PC-9 (cell line): Measurements from ENCODE around the gene SUSD1. TPM values are rescaled to one million over a fixed set of nuclear protein-coding genes. Genes with fewer than 3 reads are reported as not detected.

Source experiments
- BruUV-seq: library from RNA; stranded (reverse); fragments of 400-500 nt; replicated peaks from 2 replicates; lab custom pipeline; 2021; lab: Mats Ljungman, UMichigan
- CTCF ChIA-PET: fragments of 300-600 bp; sonication (Branson Sonifier 250); formaldehyde crosslinking; loops from one replicate; lab custom pipeline; 2022; ENCODE audit warnings: antibody characterized with exemption; lab: Charles Lee
- POLR2A ChIA-PET: fragments of 300-600 bp; sonication (Branson Sonifier 250); formaldehyde crosslinking; loops from one replicate; lab custom pipeline; 2022; ENCODE audit warnings: antibody characterized with exemption; ENCODE audit not compliant: unreplicated experiment; lab: Charles Lee
- DNase-seq, 2 experiments: peaks; one replicate each; pipeline versions ENCODE4 v3.0.0 to v3.0.0-alpha.2; 2015 to 2022; ENCODE audit warnings: mixed read lengths in 1 of 2
- H2AFZ ChIP-seq: fragments of 200-600 bp; sonication (generic); 2 replicates; pipeline ENCODE4 v1.8.1; 2017; ENCODE audit warnings: antibody characterized with exemption
- H3F3A ChIP-seq: fragments of 200-600 bp; sonication (generic); 2 replicates; pipeline ENCODE4 v1.8.1; 2017; ENCODE audit warnings: antibody characterized with exemption, mild to moderate bottlenecking, low read depth; ENCODE audit not compliant: insufficient read depth
- H3K27ac ChIP-seq: fragments of 200-600 bp; sonication (generic); 2 replicates; pipeline ENCODE4 v1.6.1; 2016; ENCODE audit warnings: mixed run types
- H3K27me3 ChIP-seq: fragments of 200-600 bp; sonication (generic); 2 replicates; pipeline ENCODE4 v1.6.1; 2016; ENCODE audit warnings: low read depth, mixed run types; ENCODE audit not compliant: insufficient read depth
- H3K36me3 ChIP-seq: fragments of 200-600 bp; sonication (generic); 2 replicates; pipeline ENCODE4 v1.6.1; 2016; ENCODE audit warnings: low read depth, mixed run types
- H3K4me1 ChIP-seq: fragments of 200-600 bp; sonication (generic); replicated peaks from 2 replicates; pipeline ENCODE4 v1.6.1; 2016; ENCODE audit warnings: mixed run types; ENCODE audit not compliant: insufficient read depth
- H3K4me2 ChIP-seq: fragments of 200-600 bp; sonication (generic); 2 replicates; pipeline ENCODE4 v1.6.1; 2017; ENCODE audit warnings: mixed run types
- H3K4me3 ChIP-seq: fragments of 200-600 bp; sonication (generic); 2 replicates; pipeline ENCODE4 v1.6.1; 2016; ENCODE audit warnings: mixed run types
- H3K79me2 ChIP-seq: fragments of 200-600 bp; sonication (generic); 2 replicates; pipeline ENCODE4 v1.6.1; 2017; ENCODE audit warnings: low read depth, mixed run types
- H3K9me2 ChIP-seq: fragments of 200-600 bp; sonication (generic); 2 replicates; pipeline ENCODE4 v1.8.1; 2017; ENCODE audit warnings: mild to moderate bottlenecking; ENCODE audit not compliant: insufficient read depth
- H3K9me3 ChIP-seq: fragments of 200-600 bp; sonication (generic); 2 replicates; pipeline ENCODE4 v1.8.1; 2016; ENCODE audit warnings: low read depth; ENCODE audit not compliant: insufficient read depth
- H4K20me1 ChIP-seq: fragments of 200-600 bp; sonication (generic); 2 replicates; pipeline ENCODE4 v1.8.1; 2017; ENCODE audit not compliant: insufficient read depth
- CTCF ChIP-seq: fragments of 200-600 bp; sonication (generic); conservative IDR thresholded peaks from 2 replicates; pipeline ENCODE4 v1.6.1; 2017; ENCODE audit warnings: mixed run types, antibody characterized with exemption, mild to moderate bottlenecking, moderate library complexity
- EZH2 ChIP-seq: fragments of 200-600 bp; sonication (generic); IDR thresholded peaks from 2 replicates; pipeline ENCODE4 v1.8.0; 2017; ENCODE audit warnings: antibody characterized with exemption, low read depth
- intact Hi-C: fragments of 100-400 bp; cut with micrococcal nuclease; formaldehyde crosslinking; loops from one replicate; pipeline ENCODE4 v1.10.0; 2022; ENCODE audit not compliant: unreplicated experiment
- total RNA-seq: library from RNA; stranded (reverse); gene quantifications from 2 replicates; pipeline ENCODE4 v1.2.3, GENCODE V29; 2021

Gene SUSD1
- total RNA-seq, 1 experiment from 2014 or later: 23.2 TPM

GRCh38 chr9:112059145-112059965 is 115.7 kb downstream of the SUSD1 start:
- DNase-seq: peak in 1 of 2 experiments; percentile 44
- Histone ChIP-seq H3K4me1 (peaks cover 22% of the 10 kb centered on the region), H3K9me2 (no peaks in the 10 kb centered on the region), H3K27me3 (no peaks in the 10 kb centered on the region), H3K36me3 (0 out of 2 replicates have a peak, but pooled peaks cover 10% of the 10 kb centered on the region), H2AFZ (no peak overlapping the region), H3K4me2 (no peak overlapping the region), H4K20me1 (no peaks in the 10 kb centered on the region), H3K27ac (no peak overlapping the region), H3F3A (peaks cover 17% of the 10 kb centered on the region), H3K9me3 (no peaks in the 10 kb centered on the region), H3K4me3 (no peak overlapping the region), H3K79me2 (no peaks in the 10 kb centered on the region)
- intact Hi-C loops: no loop called here
- CTCF ChIA-PET: no interaction called here
- BruUV-seq: no TSS peak
- TF ChIP-seq CTCF (no peak), EZH2 (no peak)
- POLR2A ChIA-PET: interaction anchor here (0.6 kb wide), 2 partner anchors 9 to 97 kb away, joined by 5 to 6 read pairs; no protein-coding TSS in a partner anchor

- H3K4me3 ChIP-seq: no peak overlapping the region
- CTCF ChIA-PET: no interaction called here
Observed at GRCh38 chr9:112056996-112057395, 118.1 kb downstream of the SUSD1 start.

GRCh38 chr9:112054916-112055315 is 120.2 kb downstream of the SUSD1 start:
- Histone ChIP-seq H3F3A (no peaks in the 10 kb centered on the region), H3K4me1 (no peaks in the 10 kb centered on the region), H3K27ac (no peak overlapping the region), H3K4me3 (no peak overlapping the region), H3K4me2 (no peak overlapping the region), H3K9me2 (no peaks in the 10 kb centered on the region), H3K27me3 (no peaks in the 10 kb centered on the region), H3K36me3 (0 out of 2 replicates have a peak, but pooled peaks cover 10% of the 10 kb centered on the region), H3K9me3 (no peaks in the 10 kb centered on the region), H2AFZ (no peak overlapping the region), H3K79me2 (no peaks in the 10 kb centered on the region), H4K20me1 (no peaks in the 10 kb centered on the region)
- ChIA-PET CTCF (no interaction called here), POLR2A (interaction anchor here (0.7 kb wide), 1 partner anchor 72 kb away, joined by 8 read pairs; no protein-coding TSS in a partner anchor)
- DNase-seq: no peak
- intact Hi-C loops: no loop called here
- BruUV-seq: no TSS peak
- TF ChIP-seq CTCF (no peak), EZH2 (no peak)

More at GRCh38 chr9:112056996-112057395, 118.1 kb downstream of the SUSD1 start:
- no peak for DNase-seq
- Histone ChIP-seq H3K4me2 (no peak overlapping the region), H3K4me1 (peaks cover 15% of the 10 kb centered on the region), H3K36me3 (0 out of 2 replicates have a peak, but pooled peaks cover 10% of the 10 kb centered on the region), H3K9me2 (no peaks in the 10 kb centered on the region), H3F3A (peaks cover 12% of the 10 kb centered on the region), H4K20me1 (no peaks in the 10 kb centered on the region), H3K79me2 (no peaks in the 10 kb centered on the region), H3K27ac (no peak overlapping the region), H2AFZ (no peak overlapping the region), H3K9me3 (no peaks in the 10 kb centered on the region), H3K27me3 (no peaks in the 10 kb centered on the region)
- TF ChIP-seq EZH2 (no peak), CTCF (no peak)
- intact Hi-C loops: no loop called here
- POLR2A ChIA-PET: no interaction called here
- BruUV-seq: no TSS peak
